Spleen (tissue), 11 donors: Measurements from ENCODE around the gene GMNN. TPM values are rescaled to one million over a fixed set of nuclear protein-coding genes. Genes with fewer than 3 reads are reported as not detected.
"Not testable (repeated sequence)": the region's sequence is repeated elsewhere in the genome, so short reads cannot be mapped to it uniquely, and the experiment has no call there.

Experiments
- DNase-seq: peaks from one replicate; pipeline ENCODE4 v3.0.0-alpha.2; 2020
- H3K27ac ChIP-seq, 8 donors: fragments of 200-600 bp; sonication (generic) in 7 of 8; 1 replicate in 4 of 8; 2 replicates in 4 of 8; pipeline versions ENCODE4 v1.5.0 to v1.8.0; 2016 to 2021; ENCODE audit warnings: inconsistent platforms in 4 of 8, mild to moderate bottlenecking in 4 of 8, moderate library complexity in 1 of 8
- H3K27me3 ChIP-seq, 7 donors: fragments of 200-600 bp; sonication (generic) in 6 of 7; replicated peaks in 1 of 7; 1 replicate in 4 of 7; 2 replicates in 3 of 7; pipeline versions ENCODE4 v1.5.0 to v1.8.0; 2016 to 2021; ENCODE audit warnings: inconsistent platforms in 3 of 7, mild to moderate bottlenecking in 1 of 7
- H3K36me3 ChIP-seq, 6 donors: fragments of 200-600 bp; sonication (generic) in 5 of 6; 1 replicate in 4 of 6; 2 replicates in 2 of 6; pipeline versions ENCODE4 v1.5.0 to v1.8.0; 2016 to 2021; ENCODE audit warnings: inconsistent platforms in 2 of 6
- H3K4me1 ChIP-seq, 6 donors: fragments of 200-600 bp; sonication (generic) in 5 of 6; 1 replicate in 3 of 6; 2 replicates in 3 of 6; pipeline versions ENCODE4 v1.5.0 to v1.8.0; 2016 to 2021; ENCODE audit warnings: inconsistent platforms in 3 of 6
- H3K4me3 ChIP-seq, 8 donors: fragments of 200-600 bp; sonication (generic) in 7 of 8; 1 replicate in 4 of 8; 2 replicates in 4 of 8; pipeline versions ENCODE4 v1.5.0 to v1.8.0; 2016 to 2021; ENCODE audit warnings: inconsistent platforms in 4 of 8, mild to moderate bottlenecking in 4 of 8, moderate library complexity in 2 of 8
- H3K9me3 ChIP-seq, 8 donors: fragments of 200-600 bp; sonication (generic) in 7 of 8; 1 replicate in 4 of 8; 2 replicates in 4 of 8; pipeline versions ENCODE4 v1.5.0 to v1.8.0; 2016 to 2021; ENCODE audit warnings: inconsistent platforms in 4 of 8
- CTCF ChIP-seq, 11 experiments: fragments of 200-600 bp in 7 of 11; fragments of 450-650 bp in 4 of 11; sonication (generic) in 4 of 11; IDR thresholded peaks in 8 of 11; conservative IDR thresholded peaks in 3 of 11; 1 replicate in 7 of 11; 2 replicates in 4 of 11; pipeline versions ENCODE4 v1.4.0 to v1.8.0; 2016 to 2021; ENCODE audit warnings: antibody characterized with exemption in 11 of 11, inconsistent platforms in 4 of 11, mild to moderate bottlenecking in 1 of 11
- POLR2A ChIP-seq, 3 donors: fragments of 450-650 bp; IDR thresholded peaks; one replicate each; pipeline ENCODE4 v1.5.1; 2017; ENCODE audit warnings: antibody characterized with exemption in 3 of 3, mild to moderate bottlenecking in 1 of 3
- POLR2AphosphoS5 ChIP-seq, 3 donors: sonication (generic); formaldehyde crosslinking; IDR thresholded peaks; one replicate each; pipeline ENCODE4 v1.5.1; 2017; ENCODE audit warnings: antibody characterized with exemption in 3 of 3
- WGBS, 5 donors: extraction: QIAGEN DNeasy Blood & Tissue Kit in 3 of 5; methylation state at CpG; one replicate each; pipeline versions ENCODE4 v1.1.5 to v1.1.7; 2013 to 2018; 5-methylcytosine and 5-hydroxymethylcytosine counted together
- intact Hi-C: fragments of 100-400 bp; cut with DNase I; formaldehyde crosslinking; loops from one replicate; pipeline ENCODE4 v1.15.0; 2023; ENCODE audit warnings: low total_unique reads
- polyA plus RNA-seq, 3 donors: library from polyadenylated mRNA; stranded (reverse); fragments of 200-250 nt; gene quantifications; one replicate each; pipeline ENCODE4 v1.2.1, GENCODE V29; 2013
- total RNA-seq, 7 donors: library from RNA; depleted of rRNA in 3 of 7; stranded (reverse); fragments of >200 nt in 3 of 7; fragmentation: NEBNext Ultra II Directional in 4 of 7; extraction: Animal tissue kit (Norgen Biotek cat#: 25700) in 4 of 7; gene quantifications; one replicate each; pipeline versions ENCODE4 v1.1.0 to v1.2.1, GENCODE V29; 2016 to 2021
- donor health status: healthy with polysubstance abuse.
- donor health status: DM: no; HTN: no; CAD: no; lungs with moderate emphysema.
- donor health status: DM: no; HTN: no; CAD: no.
- donor health status: Bipolar disorder and iron deficiency.
- donor health status: healthy.
- donor health status: DM: no; HTN: no; CAD: no.
- donor health status: DM: yes; HTN: yes; CAD: no.

Gene GMNN
- total and polyA plus RNA-seq, 10 donors, result 11.1 to 32.3 (median 16.1) TPM

- WGBS, 5 donors, result 90 to 100% (median 94%) methylated on average over 1 of the region's 1 CpG
- DNase-seq, result no peak
- Histone ChIP-seq H3K27me3 (no peaks in the 10 kb centered on the region), H3K27ac (no peak overlapping the region), H3K36me3 (no peaks in the 10 kb centered on the region), H3K9me3 (no peaks in the 10 kb centered on the region), H3K4me1 (peaks cover 0 to 18% (median 1%) of the 10 kb centered on the region in 6 donors), H3K4me3 (no peak overlapping the region)
- TF ChIP-seq POLR2AphosphoS5 (IDR thresholded peaks at IDR 0.05) (no peak), CTCF (IDR thresholded peaks at IDR 0.05 in 8 of 11, conservative IDR thresholded peaks at IDR 0.05 in 3 of 11) (no peak), POLR2A (IDR thresholded peaks at IDR 0.05) (no peak)
- intact Hi-C loops, result no loop called here
Observed at GRCh38 chr6:24752917-24753492, 21.7 kb upstream of the GMNN start.

- H3K27ac ChIP-seq, result no peak overlapping the region
- no peaks in the 10 kb centered on the region for H3K9me3 ChIP-seq
- H3K4me3 ChIP-seq, result no peak overlapping the region
- WGBS, 5 donors, result 69 to 94% (median 85%) methylated on average over 2 of the region's 2 CpGs
- H3K4me1 ChIP-seq, result peaks cover 0 to 18% (median 1%) of the 10 kb centered on the region in 6 donors
- no peak for TF ChIP-seq POLR2AphosphoS5 (IDR thresholded peaks at IDR 0.05)
- TF ChIP-seq CTCF (IDR thresholded peaks at IDR 0.05 in 8 of 11, conservative IDR thresholded peaks at IDR 0.05 in 3 of 11), result no peak
- TF ChIP-seq POLR2A (IDR thresholded peaks at IDR 0.05), result no peak
- intact Hi-C loops, result no loop called here
- no peaks in the 10 kb centered on the region for H3K27me3 ChIP-seq
- DNase-seq, result no peak
- H3K36me3 ChIP-seq, result no peaks in the 10 kb centered on the region
Observed at GRCh38 chr6:24753545-24753944, 21.2 kb upstream of the GMNN start.

GRCh38 chr6:24754378-24754777 lies 20.4 kb upstream of the GMNN start:
- H3K9me3 ChIP-seq, H3K4me3 ChIP-seq, H3K36me3 ChIP-seq, H3K27ac ChIP-seq, H3K27me3 ChIP-seq, intact Hi-C loops, DNase-seq: not testable (repeated sequence)
- 82 to 92% (median 88%) methylated on average over 4 of the region's 4 CpGs for WGBS, 5 donors
- peaks cover 0 to 12% (median 0%) of the 10 kb centered on the region in 6 donors for H3K4me1 ChIP-seq

GRCh38 chr6:24755279-24755678 lies 19.5 kb upstream of the GMNN start:
- no peaks in the 10 kb centered on the region for H3K27me3 ChIP-seq
- no peak overlapping the region for H3K4me3 ChIP-seq
- TF ChIP-seq POLR2AphosphoS5 (IDR thresholded peaks at IDR 0.05) (no peak), CTCF (IDR thresholded peaks at IDR 0.05 in 8 of 11, conservative IDR thresholded peaks at IDR 0.05 in 3 of 11) (no peak), POLR2A (IDR thresholded peaks at IDR 0.05) (no peak)
- intact Hi-C loops, result no loop called here
- DNase-seq, result no peak
- H3K36me3 ChIP-seq, result no peaks in the 10 kb centered on the region
- peaks cover 0 to 4% (median 0%) of the 10 kb centered on the region in 6 donors for H3K4me1 ChIP-seq
- no peak overlapping the region for H3K27ac ChIP-seq
- no peaks in the 10 kb centered on the region for H3K9me3 ChIP-seq

GRCh38 chr6:24757611-24758010 lies 17.1 kb upstream of the GMNN start:
- H3K27ac ChIP-seq, result peak overlapping the region in 5 of 8 donors; percentile 15 to 51 (median 29)
- H3K27me3 ChIP-seq, result no peaks in the 10 kb centered on the region
- H3K36me3 ChIP-seq, result no peaks in the 10 kb centered on the region
- WGBS, 5 donors, result 71 to 85% (median 80%) methylated on average over 6 of the region's 6 CpGs
- peaks cover 0 to 4% (median 0%) of the 10 kb centered on the region in 6 donors for H3K4me1 ChIP-seq
- no peak overlapping the region for H3K4me3 ChIP-seq
- TF ChIP-seq POLR2AphosphoS5 (IDR thresholded peaks at IDR 0.05) (no peak), CTCF (IDR thresholded peaks at IDR 0.05 in 8 of 11, conservative IDR thresholded peaks at IDR 0.05 in 3 of 11) (no peak), POLR2A (IDR thresholded peaks at IDR 0.05) (no peak)
- H3K9me3 ChIP-seq, result no peaks in the 10 kb centered on the region
- intact Hi-C loops, result no loop called here
- DNase-seq, result no peak
